HCT116 (cell line): ENCODE data around the gene KRT6A.

Experiments
- CTCF ChIP-seq, 3 experiments: fragments of 200-600 bp in 1 of 3; sonication (generic) in 1 of 3; IDR thresholded peaks in 2 of 3; conservative IDR thresholded peaks in 1 of 3; 2 replicates each; pipeline ENCODE4 v1.5.1; 2012 to 2017; ENCODE audit warnings: low read depth in 2 of 3, low read length in 2 of 3, antibody characterized with exemption in 1 of 3, borderline replicate concordance in 1 of 3, control low read depth in 1 of 3, mild to moderate bottlenecking in 1 of 3, mixed read lengths in 1 of 3, mixed run types in 1 of 3, moderate library complexity in 1 of 3; ENCODE audit not compliant: insufficient read depth in 1 of 3
- EZH2phosphoT487 ChIP-seq: fragments of 200-600 bp; IDR thresholded peaks from 2 replicates; pipeline ENCODE4 v1.6.1; 2018; ENCODE audit warnings: antibody characterized with exemption, borderline replicate concordance
- SP1 ChIP-seq: IDR thresholded peaks from 2 replicates; pipeline ENCODE4 v1.6.1; 2012; ENCODE audit warnings: low read depth

- TF ChIP-seq CTCF (IDR thresholded peaks at IDR 0.05 in 2 of 3, conservative IDR thresholded peaks at IDR 0.05 in 1 of 3; ENCODE audit: borderline replicate concordance in 1 of 3, insufficient read depth in 1 of 3, low read depth in 2 of 3, low read length in 2 of 3) (0 out of 6 replicates have a peak, but pooled peaks of 1 of the 3 experiments have one; percentile 7), SP1 (no peak), EZH2phosphoT487 (no peak)
Observed at GRCh38 chr12:52542157-52542556, 49.1 kb upstream of the KRT6A start.
